GM13977 (cell line): ENCODE results near the gene KDR.

Experiments used
- DNase-seq: peaks from one replicate; pipeline ENCODE4 v3.0.0; 2012; ENCODE audit warnings: low spot score
- in situ Hi-C: fragments of 300-500 bp; cut with MboI; formaldehyde crosslinking; loops from one replicate; pipeline ENCODE4 v1.12.0; 2022; ENCODE audit warnings: low sequenced_read_pairs, low pct_unique_long_range_greater_than_20kb, mixed read lengths, inconsistent platforms; ENCODE audit not compliant: unreplicated experiment
- TF ChIP-seq, protein P1 (sequence below): IDR thresholded peaks from 2 replicates; pipeline ENCODE4 v1.5.1; 2012; ENCODE audit warnings: mild to moderate bottlenecking, control low read depth; ENCODE audit not compliant: insufficient read depth; ENCODE audit errors: extremely low read depth, missing control alignments

Gene KDR

GRCh38 chr4:55143858-55144257, 18.5 kb upstream of the KDR start:
- DNase-seq = no peak
- TF ChIP-seq, protein P1, sequence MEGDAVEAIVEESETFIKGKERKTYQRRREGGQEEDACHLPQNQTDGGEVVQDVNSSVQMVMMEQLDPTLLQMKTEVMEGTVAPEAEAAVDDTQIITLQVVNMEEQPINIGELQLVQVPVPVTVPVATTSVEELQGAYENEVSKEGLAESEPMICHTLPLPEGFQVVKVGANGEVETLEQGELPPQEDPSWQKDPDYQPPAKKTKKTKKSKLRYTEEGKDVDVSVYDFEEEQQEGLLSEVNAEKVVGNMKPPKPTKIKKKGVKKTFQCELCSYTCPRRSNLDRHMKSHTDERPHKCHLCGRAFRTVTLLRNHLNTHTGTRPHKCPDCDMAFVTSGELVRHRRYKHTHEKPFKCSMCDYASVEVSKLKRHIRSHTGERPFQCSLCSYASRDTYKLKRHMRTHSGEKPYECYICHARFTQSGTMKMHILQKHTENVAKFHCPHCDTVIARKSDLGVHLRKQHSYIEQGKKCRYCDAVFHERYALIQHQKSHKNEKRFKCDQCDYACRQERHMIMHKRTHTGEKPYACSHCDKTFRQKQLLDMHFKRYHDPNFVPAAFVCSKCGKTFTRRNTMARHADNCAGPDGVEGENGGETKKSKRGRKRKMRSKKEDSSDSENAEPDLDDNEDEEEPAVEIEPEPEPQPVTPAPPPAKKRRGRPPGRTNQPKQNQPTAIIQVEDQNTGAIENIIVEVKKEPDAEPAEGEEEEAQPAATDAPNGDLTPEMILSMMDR = no peak
- in situ Hi-C loops = no loop called here

DNA sequence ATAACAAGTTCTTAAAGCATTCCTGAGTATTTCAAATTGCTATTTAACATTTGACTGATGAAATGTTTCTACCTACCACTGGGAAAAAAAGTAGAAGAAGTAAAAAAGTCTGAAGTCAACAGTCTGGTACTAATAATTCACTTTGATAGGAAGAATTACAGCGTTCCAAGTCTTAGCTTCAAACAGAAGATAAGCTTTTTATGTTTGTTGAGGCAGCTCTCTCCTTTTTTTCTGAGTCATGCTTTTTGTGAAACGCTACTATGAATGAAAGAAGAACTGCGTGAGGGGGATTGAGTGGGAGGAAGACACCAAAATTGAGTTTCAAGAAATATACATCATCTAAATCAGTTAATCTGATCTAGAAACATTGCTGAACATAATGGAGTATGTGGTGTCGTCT, 13.0 kb upstream of the KDR start:
- in situ Hi-C loops = no loop called here
- TF ChIP-seq, protein P1 = no peak
- DNase-seq = no peak

DNA sequence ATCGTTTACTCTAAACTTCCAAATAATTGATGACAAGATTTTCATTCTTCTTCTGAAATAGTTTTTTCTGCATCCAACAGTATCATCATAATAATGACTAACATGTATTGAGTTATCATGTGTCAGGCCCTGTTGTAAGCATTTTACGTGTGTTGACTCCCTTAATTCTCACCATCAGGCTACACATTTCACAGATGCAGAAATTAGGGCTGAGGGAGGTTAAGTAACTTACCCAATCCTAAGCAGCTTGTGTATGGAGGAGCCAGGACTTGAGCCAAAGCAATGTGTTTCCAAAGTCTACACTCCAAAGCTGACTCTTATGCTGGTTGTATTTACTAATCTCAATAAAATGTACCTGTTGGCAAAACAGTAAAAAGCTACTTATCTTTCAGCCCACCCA, 11.2 kb upstream of the KDR start:
- TF ChIP-seq, protein P1 = no peak
- in situ Hi-C loops = no loop called here

GRCh38 chr4:55133951-55134350, 8.6 kb upstream of the KDR start:
- TF ChIP-seq, protein P1 = no peak

More for the DNA sequence above, 11.2 kb upstream of the KDR start:
- no peak for DNase-seq

DNA sequence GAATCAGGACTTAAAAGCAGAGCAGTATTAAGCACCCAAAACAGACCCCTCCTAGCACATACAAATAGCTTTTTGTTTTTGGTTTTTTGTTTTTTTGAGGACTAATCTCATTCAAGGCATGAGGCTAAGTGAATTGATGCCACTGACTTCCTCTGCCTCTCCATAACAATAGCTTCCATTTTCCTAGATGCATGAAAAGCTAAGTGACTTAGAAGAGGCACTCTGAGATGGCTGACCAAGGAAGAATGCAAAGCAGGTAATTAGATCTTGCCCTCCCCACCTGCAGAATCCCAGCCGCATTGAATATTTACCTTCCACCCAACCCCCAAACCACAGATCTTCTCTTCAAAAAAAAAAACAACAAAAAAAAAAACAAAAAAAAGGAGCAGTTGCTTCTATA, 7.4 kb upstream of the KDR start:
- in situ Hi-C loops = no loop called here
- TF ChIP-seq, protein P1 = no peak
- DNase-seq = no peak

More at GRCh38 chr4:55133951-55134350, 8.6 kb upstream of the KDR start:
- in situ Hi-C loops = no loop called here
- DNase-seq = no peak

DNA sequence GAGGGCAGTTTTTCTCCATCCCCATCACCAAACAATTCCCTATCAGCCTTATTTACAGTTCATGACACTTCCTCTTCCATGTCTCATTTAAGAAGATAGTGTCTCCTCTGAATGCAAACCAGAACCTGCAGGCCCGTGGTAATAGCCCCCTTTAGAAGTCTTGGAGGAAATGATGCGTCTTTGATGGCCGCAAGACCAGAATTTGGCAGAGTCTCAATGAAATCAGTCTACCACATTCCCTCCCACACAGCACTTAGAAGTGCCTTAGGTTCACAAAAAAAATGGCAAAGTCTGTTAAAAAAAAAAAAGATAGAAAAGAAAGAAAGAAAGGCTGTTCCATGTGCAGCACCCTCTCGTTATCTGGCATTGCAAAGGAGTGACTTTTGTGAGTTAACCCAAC, 2.1 kb upstream of the KDR start:
- in situ Hi-C loops = no loop called here
- TF ChIP-seq, protein P1 = no peak

DNA sequence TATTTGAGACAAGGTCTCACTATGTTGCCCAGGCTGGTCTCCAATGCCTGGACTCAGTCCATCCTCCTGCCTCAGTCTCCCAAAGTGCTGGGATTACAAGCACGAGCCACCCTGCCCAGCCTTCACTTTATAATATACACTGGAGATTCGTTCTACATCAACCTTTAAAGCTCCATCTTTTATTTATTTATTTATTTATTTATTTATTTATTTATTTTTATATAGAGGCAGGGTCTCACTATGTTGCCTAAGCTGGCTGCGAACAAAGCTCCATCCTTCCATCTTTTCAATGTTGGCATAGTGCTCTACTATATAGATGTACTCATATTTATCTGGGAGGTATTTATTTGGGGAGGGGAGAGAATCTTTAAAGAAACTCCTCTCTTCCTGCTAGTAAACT, 1.7 kb upstream of the KDR start:
- DNase-seq = no peak
- in situ Hi-C loops = no loop called here
- TF ChIP-seq, protein P1 = no peak

More for the DNA sequence above, 2.1 kb upstream of the KDR start:
- DNase-seq = no peak
